ENCODE data around the gene SLC37A3.
A peak's percentile ranks its signal among the peaks of the same experiment; 100 is the strongest.
"Not testable (repeated sequence)": the region's sequence is repeated elsewhere in the genome, so short reads cannot be mapped to it uniquely, and the experiment has no call there.

Gene SLC37A3

GRCh38 chr7:140342727-140343514 lies 55.4 kb downstream of the SLC37A3 start:
- no peak for DNase-seq

- DNase-seq, result not testable (repeated sequence)
Measured at GRCh38 chr7:140338959-140339358, 59.4 kb downstream of the SLC37A3 start.

- no peak for DNase-seq
Measured at GRCh38 chr7:140334341-140335057, 63.8 kb downstream of the SLC37A3 start.

DNA sequence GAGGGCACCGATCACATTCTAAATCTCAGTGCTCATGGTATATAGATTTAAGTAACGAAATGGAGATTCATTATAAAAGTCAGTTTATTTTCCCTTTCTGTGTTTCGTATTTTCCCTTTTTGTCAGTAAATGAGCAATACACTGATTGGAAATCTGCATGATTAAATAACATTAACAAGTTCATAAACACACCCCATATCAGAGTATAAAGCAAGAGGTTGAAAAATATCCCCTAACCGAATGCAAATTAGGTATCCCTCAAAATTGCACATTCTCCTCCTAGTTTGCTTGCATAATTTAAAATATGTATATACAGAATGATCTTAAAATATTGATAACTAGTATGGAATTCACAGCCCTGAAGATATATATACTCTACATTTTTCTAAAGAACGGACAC lies 64.6 kb downstream of the SLC37A3 start:
- DNase-seq, result no peak

DNA sequence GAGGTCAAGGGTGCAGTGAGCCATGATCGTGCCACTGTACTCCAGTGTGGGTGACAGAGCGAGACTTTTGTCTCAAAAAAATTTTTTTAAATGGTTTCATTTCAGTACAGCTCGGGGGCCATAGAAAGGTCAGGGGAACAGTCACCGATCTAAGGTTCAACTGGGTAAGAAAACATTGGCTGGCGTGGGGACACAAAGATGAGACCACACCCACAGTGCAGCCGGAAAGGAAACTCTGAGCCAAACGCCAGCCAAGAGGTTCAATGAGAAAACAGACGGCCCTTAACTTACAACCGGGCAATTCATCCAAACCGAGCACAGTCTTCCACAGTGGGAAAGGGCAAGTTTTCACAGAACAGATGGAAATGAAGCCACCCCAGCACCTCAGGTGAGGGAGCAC lies 65.1 kb downstream of the SLC37A3 start:
- no peak for DNase-seq

DNA sequence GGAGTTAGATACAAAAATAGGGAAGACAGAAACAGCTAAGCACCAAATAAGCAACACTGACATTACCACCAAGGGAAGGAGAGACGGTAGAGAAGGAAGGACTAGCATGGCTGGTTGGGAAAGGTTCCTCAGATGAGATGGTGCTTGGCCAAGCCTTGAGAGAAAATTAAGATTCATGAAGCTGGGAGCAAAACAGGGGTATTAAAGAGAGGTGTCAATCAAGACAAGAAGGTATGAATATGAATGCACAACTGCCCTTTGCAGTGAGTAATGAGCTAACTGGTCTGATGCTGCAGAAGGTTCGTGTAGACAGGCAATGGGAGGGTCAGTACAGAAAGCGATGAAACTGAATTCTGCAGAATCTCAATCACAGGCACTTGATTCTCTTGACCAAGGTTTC lies 67.7 kb downstream of the SLC37A3 start:
- no peak for DNase-seq

DNA sequence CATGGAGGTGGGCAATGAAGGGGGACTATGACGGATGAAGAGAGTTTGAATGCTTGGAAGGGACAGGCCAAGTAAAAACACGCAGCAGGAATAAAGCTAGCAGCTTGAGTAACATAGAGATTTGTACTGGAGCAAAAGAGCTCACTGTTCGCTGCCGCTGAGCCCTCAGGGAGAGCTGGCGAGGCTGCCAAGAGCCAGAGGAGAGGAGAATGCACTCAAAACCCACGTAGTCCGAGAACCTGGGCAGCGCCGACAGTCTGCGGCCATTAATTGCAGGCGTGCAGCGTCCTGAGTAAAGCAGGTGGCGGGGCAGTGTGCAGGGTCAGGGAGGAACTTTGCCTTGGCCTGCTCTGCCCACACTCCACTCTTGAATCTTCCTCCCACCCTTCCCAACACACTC lies 68.2 kb downstream of the SLC37A3 start:
- no peak for DNase-seq

DNA sequence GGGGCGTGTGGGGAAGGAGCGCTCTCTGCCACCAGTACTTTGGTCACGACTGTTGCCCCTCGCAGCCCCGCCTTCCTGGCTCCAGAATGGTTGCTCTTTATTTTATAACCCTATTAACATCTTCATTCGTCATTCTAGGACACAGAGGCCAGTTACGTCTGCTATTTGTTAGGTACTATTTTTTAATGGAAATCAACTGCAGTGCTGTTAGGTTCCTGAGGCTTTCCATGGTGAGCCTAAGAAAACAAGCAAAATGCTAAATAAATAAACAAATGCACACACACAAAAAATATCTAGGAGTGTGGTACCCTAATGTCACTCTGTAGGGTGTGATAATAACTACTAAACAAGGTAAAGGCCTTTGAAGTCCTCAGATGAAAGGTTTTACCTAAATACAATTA lies 71.1 kb downstream of the SLC37A3 start:
- no peak for DNase-seq

DNA sequence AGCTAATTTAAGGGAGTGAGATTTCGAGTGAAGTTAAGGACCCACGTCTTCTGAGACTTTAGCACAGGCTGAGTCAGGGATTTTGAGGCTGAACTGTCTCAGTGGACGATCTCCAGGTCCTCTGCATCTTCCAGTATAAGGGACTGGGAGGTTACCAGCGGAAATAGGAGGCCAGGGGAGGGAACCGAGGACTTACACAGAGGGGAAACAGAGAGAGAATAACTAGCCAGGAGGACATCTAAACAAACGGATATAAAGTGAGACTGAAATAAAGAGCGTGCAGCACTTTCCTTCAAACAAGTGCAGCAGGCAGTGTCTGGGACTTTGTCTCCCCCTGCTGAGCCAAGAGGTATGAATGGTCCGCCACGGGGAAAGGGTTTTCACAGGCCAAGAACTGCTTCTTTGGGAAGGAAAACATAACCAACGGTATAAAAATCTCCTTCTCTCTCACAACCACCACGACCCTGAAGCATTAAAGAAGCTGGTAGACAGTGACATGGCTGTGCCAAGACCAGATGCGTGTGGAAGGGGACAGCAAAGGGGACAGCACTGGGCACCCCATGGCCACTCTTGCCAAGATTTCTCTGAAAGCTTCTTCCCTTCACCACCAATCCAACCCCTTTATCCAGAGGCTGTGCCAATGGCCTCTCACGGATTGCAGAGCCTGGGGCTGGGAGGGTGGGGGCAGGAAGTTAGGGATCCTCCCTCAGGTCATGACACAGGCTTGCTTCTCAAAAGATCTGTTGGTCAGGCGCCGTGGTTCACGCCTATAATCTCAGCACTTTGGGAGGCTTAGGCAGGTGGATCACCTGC lies 72.0 kb downstream of the SLC37A3 start:
- DNase-seq, result peak; percentile 45

- DNase-seq, result no peak
Measured at GRCh38 chr7:140325600-140325999, 72.7 kb downstream of the SLC37A3 start.

GRCh38 chr7:140324714-140325113 lies 73.6 kb downstream of the SLC37A3 start:
- no peak for DNase-seq

- no peak for DNase-seq
Measured at GRCh38 chr7:140322759-140323158, 75.6 kb downstream of the SLC37A3 start.

GRCh38 chr7:140320078-140320477 lies 78.3 kb downstream of the SLC37A3 start:
- DNase-seq, result not testable (repeated sequence)

GRCh38 chr7:140317999-140318398 lies 80.3 kb downstream of the SLC37A3 start:
- no peak for DNase-seq

- DNase-seq, result no peak
Measured at GRCh38 chr7:140317597-140317996, 80.7 kb downstream of the SLC37A3 start.

DNA sequence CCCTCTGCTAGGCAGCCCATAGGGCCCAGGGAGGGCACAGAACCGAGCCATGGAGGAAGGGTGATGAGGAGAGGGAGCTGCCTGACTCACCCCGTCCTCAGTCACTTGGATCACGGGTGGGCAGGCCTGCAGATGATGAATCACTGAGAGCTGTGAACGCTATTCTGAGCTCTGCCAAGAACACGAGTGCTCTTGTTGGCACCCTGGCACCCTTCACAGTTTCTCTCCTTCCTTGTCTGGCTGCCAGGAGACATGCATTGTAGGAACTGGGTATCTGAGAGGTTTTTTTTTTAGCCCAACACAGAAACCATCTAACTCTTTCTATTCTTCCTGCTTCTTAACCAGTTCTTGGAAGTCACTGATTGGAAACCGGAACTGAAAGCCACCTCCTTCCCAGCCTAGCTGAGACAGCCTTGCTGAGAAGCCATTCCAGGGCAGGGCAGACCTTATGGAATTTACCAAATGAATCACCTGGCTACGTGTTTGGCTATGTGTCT lies 82.1 kb downstream of the SLC37A3 start:
- DNase-seq, result no peak

DNA sequence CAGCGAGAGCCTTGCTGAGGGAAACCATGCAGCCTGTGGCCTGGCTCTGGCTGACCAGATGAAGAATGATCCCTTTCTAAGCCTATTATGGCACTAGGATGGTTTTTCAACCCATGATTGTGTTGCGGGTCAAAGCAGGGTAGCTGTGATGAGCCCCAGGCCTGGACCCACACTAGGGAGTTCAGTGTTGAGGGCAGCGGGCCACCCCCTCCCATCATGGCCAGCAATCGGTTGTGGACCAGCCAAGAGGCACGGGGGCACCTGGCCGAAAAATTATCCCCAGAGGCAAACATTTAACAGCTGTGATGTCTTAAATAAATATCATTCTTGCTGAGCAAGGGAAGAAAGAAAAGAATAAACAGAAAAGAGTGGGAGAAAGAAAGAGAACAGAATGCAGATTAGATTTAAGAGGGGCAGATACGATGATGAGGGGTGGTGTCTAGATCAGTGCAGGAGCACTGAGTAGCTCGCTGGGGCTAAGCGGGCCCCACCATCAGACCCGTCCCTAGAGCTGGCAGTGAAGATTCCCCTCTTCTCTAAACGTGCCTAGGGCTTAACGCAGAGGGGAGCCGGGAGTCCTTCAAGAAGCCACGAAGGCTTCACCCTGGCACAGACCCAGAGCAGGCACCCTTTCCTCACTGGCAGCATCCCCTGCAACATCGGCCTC lies 82.7 kb downstream of the SLC37A3 start:
- no peak for DNase-seq

DNA sequence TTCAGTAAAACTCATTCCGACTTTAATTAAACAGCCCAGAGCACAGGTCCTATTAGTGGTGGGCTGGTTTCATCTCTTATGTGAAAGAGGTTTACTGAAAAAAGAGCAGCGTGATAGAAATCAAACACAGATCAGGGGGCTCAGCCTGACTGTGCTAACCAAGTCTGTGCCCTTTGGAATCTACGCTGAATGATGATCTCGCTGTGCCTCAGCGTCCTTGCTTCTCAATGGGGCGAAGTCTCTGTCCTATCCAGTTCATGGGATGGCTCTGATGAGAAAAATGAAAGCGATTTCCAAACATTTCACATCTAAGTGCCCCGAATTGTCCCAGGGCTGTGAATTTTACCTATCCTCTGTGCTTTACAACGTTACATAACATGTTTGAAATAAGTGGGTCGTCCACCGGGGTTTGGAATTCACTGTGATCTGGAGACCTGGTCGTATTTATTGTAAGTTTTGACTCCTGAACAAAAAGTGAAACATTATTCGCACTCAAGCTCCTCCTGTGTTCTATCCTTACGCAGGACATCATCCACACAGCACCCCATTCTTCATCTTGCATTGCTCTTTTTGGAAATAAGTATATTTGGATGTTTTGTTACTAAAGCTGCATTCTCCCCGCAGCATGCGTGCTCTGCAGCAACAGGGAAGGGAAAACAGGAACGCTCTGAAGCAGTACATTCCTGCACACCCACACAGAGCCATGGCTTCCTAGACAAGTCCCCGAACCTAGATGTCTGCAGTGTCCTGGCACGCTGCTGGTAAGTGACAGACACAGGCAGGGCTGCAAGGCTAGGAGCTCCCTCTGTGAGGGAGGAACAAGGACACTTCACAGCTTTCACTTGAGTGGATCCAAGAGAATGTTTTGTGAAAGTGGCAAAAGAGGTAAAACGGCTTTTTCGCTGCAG lies 83.5 kb downstream of the SLC37A3 start:
- no peak for DNase-seq

GRCh38 chr7:140312141-140312846 lies 86.0 kb downstream of the SLC37A3 start:
- DNase-seq, result no peak

- not testable (repeated sequence) for DNase-seq
Measured at GRCh38 chr7:140311128-140311527, 87.2 kb downstream of the SLC37A3 start.

Data from stimulated activated CD4-positive, alpha-beta T cell treated with anti-CD3 and anti-CD28 coated beads, Interleukin-4, amount 100 ng/mL, for 1 hour (primary cell).